ENCODE measurements around the gene VPS13D.

GRCh38 chr1:12343823-12344487, 114.1 kb downstream of the VPS13D start:
- TF ChIP-seq HDGF (IDR thresholded peaks at IDR 0.05; ENCODE audit: borderline replicate concordance) (no peak), ELF4 (IDR thresholded peaks at IDR 0.05) (no peak), TARDBP (IDR thresholded peaks at IDR 0.05) (no peak), LEF1 (IDR thresholded peaks at IDR 0.05; ENCODE audit: borderline replicate concordance) (no peak), SUZ12 (IDR thresholded peaks at IDR 0.05) (no peak), ZNF384 (IDR thresholded peaks at IDR 0.05) (no peak), FOXM1 (IDR thresholded peaks at IDR 0.05; ENCODE audit: borderline replicate concordance) (no peak), NFRKB (IDR thresholded peaks at IDR 0.05) (no peak), BHLHE40 (IDR thresholded peaks at IDR 0.05; ENCODE audit: borderline replicate concordance) (no peak), FOXA1 (IDR thresholded peaks at IDR 0.05) (no peak), CTBP1 (IDR thresholded peaks at IDR 0.05; ENCODE audit: borderline replicate concordance) (no peak), FOXK2 (IDR thresholded peaks at IDR 0.05) (no peak)
